Gastrocnemius medialis (tissue), 4 donors: ENCODE measurements around the gene GRIK4.

Source experiments
- POLR2A ChIP-seq, 2 donors: fragments of 450-650 bp; IDR thresholded peaks; one replicate each; pipeline ENCODE4 v1.6.1; 2017; ENCODE audit warnings: antibody characterized with exemption in 2 of 2, mild to moderate bottlenecking in 2 of 2, moderate library complexity in 2 of 2
- TF ChIP-seq, protein P1 (sequence below), 5 experiments: fragments of 450-650 bp in 3 of 5; fragments of 200-600 bp in 2 of 5; sonication (generic) in 2 of 5; IDR thresholded peaks in 4 of 5; conservative IDR thresholded peaks in 1 of 5; 1 replicate in 4 of 5; 2 replicates in 1 of 5; pipeline ENCODE4 v1.5.1; 2016 to 2019; ENCODE audit warnings: antibody characterized with exemption in 5 of 5, mild to moderate bottlenecking in 3 of 5, moderate library complexity in 3 of 5

GRCh38 chr11:120561286-120561685 is 49.7 kb downstream of the GRIK4 start:
- TF ChIP-seq, protein P1, sequence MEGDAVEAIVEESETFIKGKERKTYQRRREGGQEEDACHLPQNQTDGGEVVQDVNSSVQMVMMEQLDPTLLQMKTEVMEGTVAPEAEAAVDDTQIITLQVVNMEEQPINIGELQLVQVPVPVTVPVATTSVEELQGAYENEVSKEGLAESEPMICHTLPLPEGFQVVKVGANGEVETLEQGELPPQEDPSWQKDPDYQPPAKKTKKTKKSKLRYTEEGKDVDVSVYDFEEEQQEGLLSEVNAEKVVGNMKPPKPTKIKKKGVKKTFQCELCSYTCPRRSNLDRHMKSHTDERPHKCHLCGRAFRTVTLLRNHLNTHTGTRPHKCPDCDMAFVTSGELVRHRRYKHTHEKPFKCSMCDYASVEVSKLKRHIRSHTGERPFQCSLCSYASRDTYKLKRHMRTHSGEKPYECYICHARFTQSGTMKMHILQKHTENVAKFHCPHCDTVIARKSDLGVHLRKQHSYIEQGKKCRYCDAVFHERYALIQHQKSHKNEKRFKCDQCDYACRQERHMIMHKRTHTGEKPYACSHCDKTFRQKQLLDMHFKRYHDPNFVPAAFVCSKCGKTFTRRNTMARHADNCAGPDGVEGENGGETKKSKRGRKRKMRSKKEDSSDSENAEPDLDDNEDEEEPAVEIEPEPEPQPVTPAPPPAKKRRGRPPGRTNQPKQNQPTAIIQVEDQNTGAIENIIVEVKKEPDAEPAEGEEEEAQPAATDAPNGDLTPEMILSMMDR (IDR thresholded peaks at IDR 0.05 in 4 of 5, conservative IDR thresholded peaks at IDR 0.05 in 1 of 5), result no peak
- TF ChIP-seq POLR2A (IDR thresholded peaks at IDR 0.05), result no peak
